ENCODE results near the gene STK11IP.

The STK11IP gene

DNA sequence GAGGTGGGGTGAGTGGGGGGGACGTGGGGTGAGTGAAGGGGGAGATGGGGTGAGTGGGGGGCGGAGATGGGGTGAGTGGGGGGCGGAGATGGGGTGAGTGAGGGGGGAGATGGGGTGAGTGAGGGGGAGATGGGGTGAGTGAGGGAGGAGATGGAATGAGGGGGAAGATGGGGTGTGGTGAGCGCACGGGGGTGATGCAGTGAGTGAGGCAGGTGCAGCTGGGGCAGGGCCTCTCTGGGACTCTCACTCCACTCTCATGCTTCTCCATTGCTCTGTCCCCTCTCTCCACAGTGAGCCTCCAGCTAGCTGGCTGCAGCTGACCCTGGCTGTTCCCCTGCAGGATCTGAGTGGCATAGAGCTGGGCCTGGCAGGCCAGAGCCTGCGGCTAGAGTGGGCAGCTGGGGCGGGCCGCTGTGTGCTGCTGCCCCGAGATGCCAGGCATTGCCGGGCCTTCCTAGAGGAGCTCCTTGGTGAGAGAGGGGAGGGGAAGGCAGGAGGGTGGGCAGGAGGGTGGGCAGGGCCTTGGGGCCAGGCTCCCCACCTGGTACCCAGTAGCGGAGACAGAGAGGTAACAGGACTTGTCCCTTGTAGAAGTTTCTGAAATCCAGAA lies 15.9 kb downstream of the STK11IP start:
- in situ Hi-C loops (cut with MboI; ENCODE audit: low sequenced_read_pairs): no loop called here

- in situ Hi-C loops (cut with MboI; ENCODE audit: low sequenced_read_pairs): no loop called here
These were observed 16.6 kb downstream of the STK11IP start for GRCh38 chr2:219614076-219614860.

DNA sequence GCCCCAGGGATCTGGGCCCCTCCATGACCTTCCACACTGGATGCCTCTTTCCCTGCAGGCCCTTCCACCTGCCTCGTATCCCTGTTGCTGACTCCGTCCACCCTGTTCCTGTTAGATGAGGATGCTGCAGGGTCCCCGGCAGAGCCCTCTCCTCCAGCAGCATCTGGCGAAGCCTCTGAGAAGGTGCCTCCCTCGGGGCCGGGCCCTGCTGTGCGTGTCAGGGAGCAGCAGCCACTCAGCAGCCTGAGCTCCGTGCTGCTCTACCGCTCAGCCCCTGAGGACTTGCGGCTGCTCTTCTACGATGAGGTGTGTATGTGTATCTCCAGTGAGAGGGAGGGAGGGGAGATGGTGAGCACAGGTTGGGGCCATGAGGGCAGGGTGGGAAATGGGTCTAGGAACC lies 17.4 kb downstream of the STK11IP start:
- in situ Hi-C loops (cut with MboI; ENCODE audit: low sequenced_read_pairs): no loop called here

- in situ Hi-C loops (cut with MboI; ENCODE audit: low sequenced_read_pairs): no loop called here
These were observed 18.2 kb downstream of the STK11IP start for GRCh38 chr2:219615894-219616293.

- in situ Hi-C loops (cut with MboI; ENCODE audit: low sequenced_read_pairs): no loop called here
These were observed 18.9 kb downstream of the STK11IP start for GRCh38 chr2:219616550-219616949.

DNA sequence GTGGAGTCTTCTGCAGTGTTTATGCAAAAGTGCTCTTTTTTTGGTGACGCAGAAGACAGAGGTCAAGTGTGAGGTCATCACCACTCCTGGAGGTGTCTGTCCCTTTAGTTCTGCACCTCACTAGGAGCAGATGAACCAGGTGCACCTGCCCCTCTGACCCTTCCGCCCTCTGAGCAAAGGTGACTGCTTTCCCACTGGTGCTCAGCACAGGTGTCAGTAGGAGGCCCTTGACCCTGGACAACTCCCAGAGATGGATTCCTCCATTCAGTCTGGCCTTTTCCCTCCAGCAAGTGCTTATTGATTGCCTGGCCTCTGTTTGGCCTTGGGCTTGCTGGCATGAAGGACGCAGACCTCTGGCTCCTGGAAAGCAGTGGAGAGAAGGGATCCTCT lies 21.1 kb downstream of the STK11IP start:
- in situ Hi-C loops (cut with MboI; ENCODE audit: low sequenced_read_pairs): no loop called here

DNA sequence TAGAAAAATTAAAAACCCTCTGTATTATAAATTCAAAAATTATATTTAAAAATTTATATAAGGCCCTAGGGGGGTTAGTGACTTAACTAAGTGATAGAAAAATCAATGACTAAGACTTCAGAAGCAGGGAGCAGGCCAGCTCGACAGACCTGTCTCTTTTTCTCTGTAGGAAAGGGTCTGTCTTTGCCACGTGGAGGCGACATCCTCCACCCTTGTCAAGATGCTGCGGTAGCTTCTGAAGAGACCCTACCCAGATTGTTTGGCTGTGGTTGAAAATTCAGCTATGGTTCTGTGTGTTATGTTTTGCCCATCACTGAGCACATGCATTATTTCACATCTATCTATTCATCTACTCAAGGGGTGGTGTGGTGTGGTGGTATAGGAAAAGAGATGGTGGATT lies 21.6 kb downstream of the STK11IP start:
- in situ Hi-C loops (cut with MboI; ENCODE audit: low sequenced_read_pairs): no loop called here

DNA sequence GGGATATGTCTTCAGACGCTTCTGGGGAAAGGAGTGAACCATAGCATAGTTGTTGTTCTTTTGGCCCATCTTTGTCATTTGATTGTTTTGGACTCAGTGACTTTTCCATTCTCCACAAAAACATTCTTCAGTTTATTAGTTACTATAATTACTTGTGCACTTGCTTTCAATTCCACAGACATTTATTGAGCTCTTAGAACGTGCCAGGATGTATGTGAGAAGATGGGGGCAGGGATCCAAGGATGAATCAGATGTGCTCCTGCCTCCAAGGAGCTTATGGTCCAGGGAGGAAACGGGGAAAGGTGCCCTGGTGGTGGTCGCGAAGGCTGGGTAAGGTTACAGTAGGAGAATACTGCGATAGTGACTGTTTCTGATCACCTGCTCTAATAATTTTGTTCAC lies 22.9 kb downstream of the STK11IP start:
- in situ Hi-C loops (cut with MboI; ENCODE audit: low sequenced_read_pairs): no loop called here

DNA sequence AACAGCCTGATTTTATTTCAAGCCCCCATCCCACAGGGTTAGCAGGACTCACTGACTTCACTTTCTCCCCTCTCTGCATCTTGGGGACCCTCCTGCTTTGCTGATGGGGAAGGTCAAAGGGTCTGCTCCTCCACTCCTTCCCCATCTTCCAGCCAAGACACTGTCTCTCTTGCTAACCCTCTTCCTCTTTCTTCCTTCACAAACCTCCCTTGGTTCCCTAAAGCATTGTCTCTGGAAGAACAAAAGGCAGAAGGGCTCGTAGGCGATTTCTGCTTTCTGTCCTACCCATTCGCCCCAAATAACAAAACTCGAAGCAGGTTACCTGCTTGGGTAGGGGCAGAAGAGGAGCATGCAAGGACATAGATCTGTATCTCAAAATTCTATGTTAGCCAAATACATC lies 24.3 kb downstream of the STK11IP start:
- in situ Hi-C loops (cut with MboI; ENCODE audit: low sequenced_read_pairs): no loop called here

- in situ Hi-C loops (cut with MboI; ENCODE audit: low sequenced_read_pairs): no loop called here
These were observed 24.8 kb downstream of the STK11IP start for GRCh38 chr2:219622472-219622871.

- in situ Hi-C loops (cut with MboI; ENCODE audit: low sequenced_read_pairs): no loop called here
These were observed 26.9 kb downstream of the STK11IP start for GRCh38 chr2:219624565-219624964.

DNA sequence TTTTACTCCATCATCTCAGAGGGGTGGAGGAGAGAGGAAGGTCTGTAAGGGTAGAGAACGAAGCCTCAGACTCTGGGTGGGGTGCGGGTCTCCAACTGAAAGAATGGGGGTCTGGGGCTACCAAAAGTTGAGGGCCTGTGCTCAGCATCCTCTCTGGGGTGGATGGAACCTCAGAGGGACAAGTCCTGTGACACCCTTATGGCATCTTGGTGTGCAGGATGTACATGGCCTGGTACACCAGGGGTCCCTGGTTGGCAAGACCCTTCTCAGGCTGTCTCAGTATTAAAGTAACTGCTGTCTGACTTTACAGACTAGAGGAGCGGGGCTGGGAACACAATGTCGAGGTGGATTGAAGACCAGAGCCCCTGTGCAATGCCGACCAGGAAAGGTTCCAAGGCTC lies 27.5 kb downstream of the STK11IP start:
- in situ Hi-C loops (cut with MboI; ENCODE audit: low sequenced_read_pairs): no loop called here

DNA sequence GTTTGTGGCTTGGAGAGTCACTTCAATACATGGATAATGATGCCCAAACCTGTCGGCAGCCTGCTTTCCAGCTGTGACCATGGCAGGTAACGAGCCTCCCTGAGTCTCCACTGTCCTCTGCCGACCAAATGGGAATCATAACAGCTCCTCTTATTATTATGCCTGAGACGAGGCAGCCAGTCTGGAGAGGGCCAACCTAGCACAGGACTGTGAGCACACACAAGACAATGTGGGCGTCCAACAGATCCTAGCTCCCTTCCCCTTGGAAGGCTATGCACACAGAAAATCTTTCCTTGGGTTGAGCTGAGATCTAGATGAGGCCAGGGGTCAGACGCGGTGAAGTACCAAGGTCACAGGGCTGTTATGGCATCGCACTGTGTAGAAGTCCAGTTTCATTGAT lies 28.9 kb downstream of the STK11IP start:
- in situ Hi-C loops (cut with MboI; ENCODE audit: low sequenced_read_pairs): no loop called here

- in situ Hi-C loops (cut with MboI; ENCODE audit: low sequenced_read_pairs): no loop called here
These were observed 29.7 kb downstream of the STK11IP start, which contains the start of gene SLC4A3 for GRCh38 chr2:219627103-219628100. Gene SLC4A3 (plus strand): TSS chr2:219627630. CDS start chr2:219627993, 363 bp downstream.

GRCh38 chr2:219628235-219628985 lies 30.8 kb downstream of the STK11IP start:
- in situ Hi-C loops (cut with MboI; ENCODE audit: low sequenced_read_pairs): no loop called here

DNA sequence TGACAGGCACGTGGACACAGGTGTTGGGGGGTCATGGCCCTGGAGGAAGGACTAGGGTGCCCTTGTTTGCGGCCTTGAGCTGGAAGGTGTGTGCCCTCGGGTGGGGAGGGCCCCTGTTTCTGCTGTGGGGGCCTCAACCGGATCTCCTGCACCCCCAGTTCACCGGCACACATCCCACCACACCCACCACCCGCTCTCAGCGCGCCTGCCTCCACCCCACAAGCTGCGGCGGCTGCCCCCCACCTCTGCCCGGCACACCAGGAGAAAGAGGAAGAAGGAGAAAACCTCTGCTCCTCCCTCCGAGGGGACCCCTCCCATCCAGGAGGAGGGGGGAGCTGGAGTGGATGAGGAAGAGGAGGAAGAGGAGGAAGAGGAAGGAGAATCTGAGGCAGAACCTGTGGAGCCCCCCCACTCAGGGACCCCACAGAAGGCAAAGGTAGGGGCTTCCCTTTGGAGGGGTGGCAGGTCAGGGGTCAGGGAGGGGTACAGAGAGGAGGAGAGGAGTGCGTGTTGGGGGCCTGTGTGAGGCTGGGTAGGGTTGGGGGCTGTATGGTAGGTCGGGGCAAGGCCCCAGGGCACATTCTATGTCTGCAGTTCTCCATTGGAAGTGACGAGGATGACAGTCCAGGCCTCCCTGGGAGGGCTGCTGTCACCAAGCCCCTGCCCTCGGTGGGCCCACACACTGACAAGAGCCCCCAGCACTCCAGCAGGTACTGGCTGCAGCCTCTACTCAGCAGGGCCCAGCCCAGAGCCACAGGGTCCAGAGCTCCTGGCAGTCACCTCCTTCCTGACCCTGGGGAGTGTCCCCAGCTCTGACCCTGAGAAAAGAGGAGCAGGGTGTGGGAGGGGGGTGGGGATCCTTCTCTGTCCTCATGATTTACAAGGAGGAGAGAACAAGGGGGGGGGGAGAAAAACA lies 31.6 kb downstream of the STK11IP start:
- in situ Hi-C loops (cut with MboI; ENCODE audit: low sequenced_read_pairs): no loop called here

GRCh38 chr2:219629976-219630695 lies 32.5 kb downstream of the STK11IP start:
- in situ Hi-C loops (cut with MboI; ENCODE audit: low sequenced_read_pairs): no loop called here

- in situ Hi-C loops (cut with MboI; ENCODE audit: low sequenced_read_pairs): no loop called here
These were observed 33.2 kb downstream of the STK11IP start for GRCh38 chr2:219630770-219631405.

Measured in hTERT RPE-1 (cell line).